MCF 10A (cell line): Measurements from ENCODE around the gene OLA1. TPM values are rescaled to one million over a fixed set of nuclear protein-coding genes. Genes with fewer than 3 reads are reported as not detected.

Experiments
- BruUV-seq: library from RNA; stranded (reverse); fragments of 400-500 nt; replicated peaks from 2 replicates; lab custom pipeline; 2021; lab: Mats Ljungman, UMichigan
- CTCF ChIA-PET: fragments of 300-600 bp; sonication (Branson Sonifier 250); formaldehyde crosslinking; extraction: SDS; loops from one replicate; lab custom pipeline; 2021; ENCODE audit warnings: antibody characterized with exemption, inconsistent platforms; lab: Yijun Ruan, JAX
- POLR2A ChIA-PET: fragments of 300-600, 350-650 bp; sonication (Branson Sonifier 250); formaldehyde crosslinking; extraction: SDS; loops from one replicate; lab custom pipeline; 2020; ENCODE audit warnings: antibody characterized with exemption, inconsistent platforms; lab: Yijun Ruan, JAX
- DNase-seq: peaks from one replicate; pipeline ENCODE4 v3.0.0-alpha.2; 2018; ENCODE audit not compliant: unreplicated experiment
- H3K27ac Mint-ChIP-seq: one replicate; pipeline ENCODE4 v1.8.0; 2022; ENCODE audit warnings: mild to moderate bottlenecking, low read depth, mixed read lengths; ENCODE audit not compliant: unreplicated experiment
- H3K27me3 Mint-ChIP-seq: one replicate; pipeline ENCODE4 v1.8.0; 2022; ENCODE audit warnings: mixed read lengths; ENCODE audit not compliant: insufficient read depth, unreplicated experiment
- H3K36me3 Mint-ChIP-seq: one replicate; pipeline ENCODE4 v1.8.0; 2022; ENCODE audit warnings: mild to moderate bottlenecking, moderate library complexity, mixed read lengths; ENCODE audit not compliant: insufficient read depth, unreplicated experiment
- H3K4me1 Mint-ChIP-seq: one replicate; pipeline ENCODE4 v1.8.0; 2022; ENCODE audit warnings: mixed read lengths; ENCODE audit not compliant: insufficient read depth, unreplicated experiment
- H3K4me3 Mint-ChIP-seq: one replicate; pipeline ENCODE4 v1.8.0; 2022; ENCODE audit warnings: mild to moderate bottlenecking, moderate library complexity, mixed read lengths; ENCODE audit not compliant: unreplicated experiment
- H3K9me3 Mint-ChIP-seq: one replicate; pipeline ENCODE4 v1.8.0; 2022; ENCODE audit warnings: mixed read lengths; ENCODE audit not compliant: unreplicated experiment
- intact Hi-C: fragments of 100-400 bp; cut with micrococcal nuclease; formaldehyde crosslinking; loops from 2 replicates; pipeline ENCODE4 v1.14.1; 2022
- total RNA-seq: library from RNA; stranded (reverse); gene quantifications from 2 replicates; pipeline ENCODE4 v1.2.3, GENCODE V29; 2022
- TF ChIP-seq, protein P1 (sequence below): fragments of 200-600 bp; IDR thresholded peaks from one replicate; pipeline ENCODE4 v1.8.0; 2022; ENCODE audit warnings: antibody characterized with exemption, mild to moderate bottlenecking; ENCODE audit not compliant: unreplicated experiment

OLA1 gene
- total RNA-seq, 1 experiment from 2014 or later, result 224 TPM

DNA sequence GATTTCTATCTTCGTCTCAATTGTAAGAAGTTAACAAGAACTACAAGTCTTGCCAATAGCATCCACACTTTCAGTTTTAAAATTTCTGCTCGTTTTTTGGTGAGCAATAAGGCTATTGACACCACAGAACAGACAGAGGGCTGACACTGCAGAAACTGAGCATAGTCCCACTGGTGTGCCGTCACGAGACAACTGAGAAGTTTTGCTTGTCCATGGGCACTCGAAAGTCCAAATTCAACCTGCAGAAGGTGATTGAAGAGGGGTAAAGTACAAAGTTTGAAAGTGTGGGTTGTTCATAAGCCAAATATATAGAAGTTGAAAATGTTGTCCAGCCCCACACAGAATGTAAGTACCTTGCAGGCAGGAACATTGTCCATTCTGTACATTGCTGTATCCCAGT is 219.4 kb downstream of the OLA1 start:
- H3K4me1 Mint-ChIP-seq, result peaks cover 24% of the 10 kb centered on the region
- no peak for DNase-seq
- no peaks in the 10 kb centered on the region for H3K9me3 Mint-ChIP-seq
- BruUV-seq, result no TSS peak
- ChIA-PET POLR2A (no interaction called here), CTCF (interaction anchor here (0.6 kb wide), 1 partner anchor 70 kb away, joined by 5 read pairs; no protein-coding TSS in a partner anchor)
- H3K4me3 Mint-ChIP-seq, result no peak overlapping the region
- TF ChIP-seq, protein P1, sequence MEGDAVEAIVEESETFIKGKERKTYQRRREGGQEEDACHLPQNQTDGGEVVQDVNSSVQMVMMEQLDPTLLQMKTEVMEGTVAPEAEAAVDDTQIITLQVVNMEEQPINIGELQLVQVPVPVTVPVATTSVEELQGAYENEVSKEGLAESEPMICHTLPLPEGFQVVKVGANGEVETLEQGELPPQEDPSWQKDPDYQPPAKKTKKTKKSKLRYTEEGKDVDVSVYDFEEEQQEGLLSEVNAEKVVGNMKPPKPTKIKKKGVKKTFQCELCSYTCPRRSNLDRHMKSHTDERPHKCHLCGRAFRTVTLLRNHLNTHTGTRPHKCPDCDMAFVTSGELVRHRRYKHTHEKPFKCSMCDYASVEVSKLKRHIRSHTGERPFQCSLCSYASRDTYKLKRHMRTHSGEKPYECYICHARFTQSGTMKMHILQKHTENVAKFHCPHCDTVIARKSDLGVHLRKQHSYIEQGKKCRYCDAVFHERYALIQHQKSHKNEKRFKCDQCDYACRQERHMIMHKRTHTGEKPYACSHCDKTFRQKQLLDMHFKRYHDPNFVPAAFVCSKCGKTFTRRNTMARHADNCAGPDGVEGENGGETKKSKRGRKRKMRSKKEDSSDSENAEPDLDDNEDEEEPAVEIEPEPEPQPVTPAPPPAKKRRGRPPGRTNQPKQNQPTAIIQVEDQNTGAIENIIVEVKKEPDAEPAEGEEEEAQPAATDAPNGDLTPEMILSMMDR, result no peak
- H3K36me3 Mint-ChIP-seq, result peaks cover 3% of the 10 kb centered on the region
- no peak overlapping the region for H3K27ac Mint-ChIP-seq
- intact Hi-C loops, result no loop called here
- no peaks in the 10 kb centered on the region for H3K27me3 Mint-ChIP-seq

DNA sequence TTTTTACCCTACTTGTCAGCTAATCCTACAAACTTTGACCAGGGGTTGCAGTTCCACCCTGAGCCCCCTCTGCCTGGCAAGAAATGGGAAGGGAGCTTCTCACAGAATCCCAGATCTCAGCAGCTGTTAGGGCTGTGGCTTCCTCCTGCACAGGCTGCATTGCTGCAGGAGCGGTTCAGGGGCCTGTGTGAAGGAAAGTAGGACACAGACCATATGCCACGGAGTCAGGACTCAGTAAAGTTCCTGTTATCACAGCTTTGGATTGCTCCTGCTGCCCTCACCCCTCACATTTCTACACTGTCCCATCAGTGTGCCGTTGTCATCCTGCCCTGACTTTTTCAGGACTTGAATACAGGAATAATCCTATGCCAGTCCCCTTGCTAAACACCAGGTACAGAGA is 220.4 kb downstream of the OLA1 start:
- ChIA-PET POLR2A (no interaction called here), CTCF (no interaction called here)
- no peak overlapping the region for H3K27ac Mint-ChIP-seq
- peaks cover 7% of the 10 kb centered on the region for H3K36me3 Mint-ChIP-seq
- no peaks in the 10 kb centered on the region for H3K9me3 Mint-ChIP-seq
- TF ChIP-seq, protein P1, result no peak
- H3K4me3 Mint-ChIP-seq, result no peak overlapping the region
- intact Hi-C loops, result no loop called here
- DNase-seq, result no peak
- peaks cover 27% of the 10 kb centered on the region for H3K4me1 Mint-ChIP-seq
- no peaks in the 10 kb centered on the region for H3K27me3 Mint-ChIP-seq
- no TSS peak for BruUV-seq

DNA sequence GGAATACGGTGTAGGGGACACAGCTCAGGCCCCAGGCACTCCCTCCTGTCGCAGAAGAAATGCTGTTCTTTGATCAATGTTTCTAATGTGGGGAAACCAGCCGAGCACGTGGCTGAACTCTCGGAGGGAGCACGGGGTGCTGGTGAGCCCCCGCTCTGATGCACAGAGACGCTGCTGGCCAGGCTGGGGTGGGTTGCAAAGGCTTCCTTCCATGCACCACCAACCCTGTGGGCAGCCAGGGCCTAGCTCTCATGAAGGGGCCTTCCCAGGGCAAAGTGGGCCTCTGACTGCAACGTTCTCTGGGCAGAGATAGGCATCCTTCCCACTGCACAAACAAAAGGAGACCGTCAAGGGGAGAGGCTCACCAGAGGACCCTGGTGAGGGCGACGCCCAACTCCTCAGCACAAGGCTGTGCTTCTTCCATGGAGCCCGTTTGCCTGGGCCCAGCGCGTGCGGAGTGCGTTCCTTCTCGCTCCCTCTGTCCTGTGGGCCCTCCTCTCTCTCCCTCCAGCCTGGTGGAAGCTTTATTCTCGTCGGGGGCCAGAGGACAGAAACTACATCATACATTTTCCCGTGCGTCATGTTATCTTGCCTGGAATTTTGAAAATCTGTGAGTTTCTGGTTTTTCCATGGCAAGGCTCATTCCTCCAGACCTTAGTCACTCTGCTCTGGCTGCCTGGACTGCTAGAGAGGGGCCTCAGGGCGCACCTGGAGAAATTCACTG is 222.0 kb downstream of the OLA1 start:
- Mint-ChIP-seq H3K27me3 (no peaks in the 10 kb centered on the region), H3K9me3 (no peaks in the 10 kb centered on the region), H3K27ac (no peak overlapping the region), H3K36me3 (peaks cover 7% of the 10 kb centered on the region), H3K4me1 (peaks cover 13% of the 10 kb centered on the region), H3K4me3 (no peak overlapping the region)
- no peak for DNase-seq
- intact Hi-C loops, result no loop called here
- no TSS peak for BruUV-seq
- CTCF ChIA-PET, result no interaction called here
- POLR2A ChIA-PET, result no interaction called here
- TF ChIP-seq, protein P1, result no peak

DNA sequence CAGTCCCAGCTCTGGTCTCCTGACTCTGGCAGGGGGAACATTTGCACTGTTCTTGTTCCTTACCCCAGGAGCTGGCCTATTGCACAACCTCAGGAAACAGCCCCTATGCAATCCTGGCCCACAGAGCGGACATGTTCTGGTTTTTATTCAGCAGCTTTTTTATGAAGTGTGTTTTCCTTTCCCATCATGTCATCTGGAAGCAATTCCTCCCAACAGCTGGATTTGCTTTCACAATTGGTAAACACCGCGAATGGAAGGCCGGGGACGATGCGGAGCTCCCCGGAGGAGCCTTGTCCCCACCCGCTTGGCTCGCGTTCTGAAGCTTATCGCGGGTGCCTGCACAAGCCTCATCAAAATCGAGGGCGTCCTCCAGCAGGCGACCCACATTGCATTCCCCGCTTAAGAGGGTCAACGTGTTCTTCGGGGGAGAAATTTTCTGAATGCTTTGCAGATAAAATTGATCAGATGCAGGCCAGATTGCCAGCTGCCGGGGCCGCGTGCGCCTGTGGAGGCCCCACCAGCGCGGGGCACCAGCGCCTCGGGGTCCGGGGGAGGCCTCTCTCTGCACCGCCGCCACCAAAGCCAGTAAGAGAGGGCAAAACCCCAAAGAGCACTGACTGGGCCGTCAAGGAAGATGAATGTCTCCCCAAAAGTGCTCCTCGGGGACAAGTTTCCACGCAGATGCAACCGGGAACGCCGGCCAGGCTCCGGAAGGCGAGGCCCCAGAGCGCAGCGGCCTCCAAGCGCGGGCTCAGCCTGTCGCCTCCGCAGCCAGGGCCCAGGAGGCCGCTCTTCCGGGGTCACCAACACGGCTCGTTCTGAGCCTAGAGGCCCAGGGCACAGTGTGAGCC is 222.8 kb downstream of the OLA1 start:
- POLR2A ChIA-PET, result interaction anchor here (0.7 to 1.9 kb wide), 7 partner anchors 11 to 1973 kb away, joined by 3 to 7 read pairs (median 5); partner anchors contain the start of gene SP3
- DNase-seq, result no peak

More for the DNA sequence above, 222.8 kb downstream of the OLA1 start:
- H3K36me3 Mint-ChIP-seq, result peaks cover 7% of the 10 kb centered on the region
- BruUV-seq, result no TSS peak
- no peaks in the 10 kb centered on the region for H3K27me3 Mint-ChIP-seq
- CTCF ChIA-PET, result interaction anchor here (0.8 to 1.5 kb wide), 2 partner anchors 9 to 14 kb away, joined by 3 read pairs; no protein-coding TSS in a partner anchor
- H3K4me1 Mint-ChIP-seq, result peaks cover 9% of the 10 kb centered on the region
- intact Hi-C loops, result no loop called here
- H3K27ac Mint-ChIP-seq, result no peak overlapping the region
- no peaks in the 10 kb centered on the region for H3K9me3 Mint-ChIP-seq
- TF ChIP-seq, protein P1, result no peak
- H3K4me3 Mint-ChIP-seq, result no peak overlapping the region
